ENCODE data around the gene GLS.
A peak's percentile ranks its signal among the peaks of the same experiment; 100 is the strongest.
"Not testable (repeated sequence)": the region's sequence is repeated elsewhere in the genome, so short reads cannot be mapped to it uniquely, and the experiment has no call there.

Gene GLS

GRCh38 chr2:190927301-190927700 is 46.7 kb downstream of the GLS start:
- no peak for FAIRE-seq
- no peak for DNase-seq (ENCODE audit: insufficient read length, low spot score)

GRCh38 chr2:190929919-190930318 is 49.3 kb downstream of the GLS start:
- peak; percentile 28 for FAIRE-seq

GRCh38 chr2:190930411-190930810 is 49.8 kb downstream of the GLS start:
- no peak for DNase-seq (ENCODE audit: insufficient read length, low spot score)

More at GRCh38 chr2:190929919-190930318, 49.3 kb downstream of the GLS start:
- DNase-seq (ENCODE audit: insufficient read length, low spot score): no peak

GRCh38 chr2:190932514-190932913 is 51.9 kb downstream of the GLS start:
- DNase-seq (ENCODE audit: insufficient read length, low spot score) (no peak), FAIRE-seq (no peak)

More at GRCh38 chr2:190930411-190930810, 49.8 kb downstream of the GLS start:
- FAIRE-seq: no peak

GRCh38 chr2:190933361-190933760 is 52.7 kb downstream of the GLS start:
- FAIRE-seq (no peak), DNase-seq (ENCODE audit: insufficient read length, low spot score) (no peak)

GRCh38 chr2:190935054-190935453 is 54.4 kb downstream of the GLS start:
- DNase-seq (ENCODE audit: insufficient read length, low spot score) (no peak), FAIRE-seq (no peak)

- no peak for DNase-seq (ENCODE audit: insufficient read length, low spot score)
- no peak for FAIRE-seq
Observed at GRCh38 chr2:190938771-190939335, 58.2 kb downstream of the GLS start.

GRCh38 chr2:190940454-190940853 is 59.8 kb downstream of the GLS start:
- DNase-seq (ENCODE audit: insufficient read length, low spot score): no peak
- no peak for FAIRE-seq

- DNase-seq (ENCODE audit: insufficient read length, low spot score): no peak
- no peak for FAIRE-seq
Observed at GRCh38 chr2:190941571-190941970, 61.0 kb downstream of the GLS start.

GRCh38 chr2:190942697-190943096 is 62.1 kb downstream of the GLS start:
- FAIRE-seq (no peak), DNase-seq (ENCODE audit: insufficient read length, low spot score) (no peak)

- FAIRE-seq (no peak), DNase-seq (ENCODE audit: insufficient read length, low spot score) (no peak)
Observed at GRCh38 chr2:190943706-190944105, 63.1 kb downstream of the GLS start.

- no peak for FAIRE-seq
- DNase-seq (ENCODE audit: insufficient read length, low spot score): no peak
Observed at GRCh38 chr2:190947141-190947540, 66.5 kb downstream of the GLS start.

- DNase-seq (ENCODE audit: insufficient read length, low spot score) (peak; percentile 49), FAIRE-seq (peak; percentile 90)
Observed at GRCh38 chr2:190947711-190948251, 67.2 kb downstream of the GLS start.

GRCh38 chr2:190948671-190949070 is 68.0 kb downstream of the GLS start:
- peak; percentile 96 for FAIRE-seq
- peak; percentile 18 for DNase-seq (ENCODE audit: insufficient read length, low spot score)

- FAIRE-seq: peak; percentile 58
- DNase-seq (ENCODE audit: insufficient read length, low spot score): no peak
Observed at GRCh38 chr2:190950566-190950991, 70.0 kb downstream of the GLS start.

GRCh38 chr2:190953257-190953656 is 72.6 kb downstream of the GLS start:
- DNase-seq (ENCODE audit: insufficient read length, low spot score) (no peak), FAIRE-seq (no peak)

- FAIRE-seq (peak; percentile 52), DNase-seq (ENCODE audit: insufficient read length, low spot score) (no peak)
Observed at GRCh38 chr2:190959911-190960788, 79.5 kb downstream of the GLS start.

- FAIRE-seq; DNase-seq (ENCODE audit: insufficient read length, low spot score): not testable (repeated sequence)
Observed at GRCh38 chr2:190961117-190961516, 80.5 kb downstream of the GLS start.

- FAIRE-seq: no peak
- DNase-seq (ENCODE audit: insufficient read length, low spot score): no peak
Observed at GRCh38 chr2:190961918-190962487, 81.4 kb downstream of the GLS start.

- DNase-seq (ENCODE audit: insufficient read length, low spot score) (no peak), FAIRE-seq (no peak)
Observed at GRCh38 chr2:190963088-190963487, 82.5 kb downstream of the GLS start.

- DNase-seq (ENCODE audit: insufficient read length, low spot score) (no peak), FAIRE-seq (no peak)
Observed at GRCh38 chr2:190964170-190964795, 83.7 kb downstream of the GLS start.

Data from HTR-8/SVneo (cell line).